Endothelial cell of hepatic sinusoid (primary cell): ENCODE measurements around the gene NANP.
"Not testable (repeated sequence)": the region's sequence is repeated elsewhere in the genome, so short reads cannot be mapped to it uniquely, and the experiment has no call there.

Experiments
- in situ Hi-C: cut with HindIII; loops from 2 replicates; pipeline ENCODE4 v1.10.0; 2017; ENCODE audit warnings: low sequenced_read_pairs

NANP gene

DNA sequence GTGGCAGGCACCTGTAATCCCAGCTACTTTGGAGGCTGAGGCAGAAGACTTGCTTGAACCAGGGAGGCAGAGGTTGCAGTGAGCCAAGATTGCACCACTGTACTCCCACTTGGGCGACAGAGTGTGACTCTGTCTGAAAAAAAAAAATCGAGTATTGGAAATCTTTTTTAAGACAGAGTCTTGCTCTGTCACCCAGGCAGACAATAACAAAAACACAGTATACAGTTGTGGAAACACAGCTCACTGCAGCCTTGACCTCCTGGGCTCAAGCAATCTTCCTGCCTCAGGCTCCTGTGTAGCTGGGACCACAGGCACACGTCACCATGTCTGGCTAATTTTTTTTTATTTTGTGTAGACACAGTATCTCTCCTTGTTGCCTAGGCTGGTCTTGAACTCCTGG, 15.0 kb downstream of the NANP start:
- in situ Hi-C loops, result no loop called here

- in situ Hi-C loops, result no loop called here
Measured at GRCh38 chr20:25606094-25606695, 17.6 kb downstream of the NANP start.

GRCh38 chr20:25605148-25605547, 18.7 kb downstream of the NANP start:
- in situ Hi-C loops, result no loop called here

DNA sequence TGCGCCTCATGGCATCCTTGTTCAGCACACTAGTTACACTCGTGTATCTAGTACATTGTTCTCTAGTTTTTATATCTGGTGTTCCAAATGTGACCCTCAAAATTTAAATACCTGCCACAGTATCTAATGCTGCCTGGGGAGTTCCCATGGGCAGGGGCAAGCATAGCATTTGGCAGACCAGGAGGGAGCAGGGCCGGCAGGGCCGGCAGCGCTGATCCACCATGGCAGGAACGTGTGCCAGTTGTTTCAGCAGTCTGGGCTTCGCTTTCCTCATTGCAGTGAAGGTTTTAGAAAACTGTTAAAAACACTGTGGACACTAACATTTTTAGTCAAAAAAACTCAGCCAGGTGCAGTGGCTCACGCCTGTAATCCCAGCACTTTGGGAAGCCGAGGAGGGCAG, 19.2 kb downstream of the NANP start:
- in situ Hi-C loops, result no loop called here

DNA sequence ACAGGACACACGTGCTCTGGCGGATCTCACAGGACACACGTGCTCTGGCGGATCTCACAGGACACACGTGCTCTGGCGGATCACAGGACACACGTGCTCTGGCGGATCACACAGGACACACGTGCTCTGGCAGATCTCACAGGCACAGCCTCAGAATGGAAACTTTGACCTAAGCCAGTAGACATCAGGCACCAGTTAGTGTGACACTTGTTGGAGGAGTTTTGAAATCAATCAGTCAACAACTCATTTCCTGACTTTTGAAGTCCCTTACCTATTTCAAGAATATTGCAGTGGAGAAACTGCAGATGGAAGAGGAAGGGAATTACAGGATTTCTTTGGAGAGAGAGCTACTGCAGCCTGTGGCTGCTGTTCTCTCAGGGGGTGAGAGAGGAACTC, 20.9 kb downstream of the NANP start:
- in situ Hi-C loops, result not testable (repeated sequence)

GRCh38 chr20:25602191-25602913, 21.5 kb downstream of the NANP start:
- in situ Hi-C loops, result not testable (repeated sequence)

DNA sequence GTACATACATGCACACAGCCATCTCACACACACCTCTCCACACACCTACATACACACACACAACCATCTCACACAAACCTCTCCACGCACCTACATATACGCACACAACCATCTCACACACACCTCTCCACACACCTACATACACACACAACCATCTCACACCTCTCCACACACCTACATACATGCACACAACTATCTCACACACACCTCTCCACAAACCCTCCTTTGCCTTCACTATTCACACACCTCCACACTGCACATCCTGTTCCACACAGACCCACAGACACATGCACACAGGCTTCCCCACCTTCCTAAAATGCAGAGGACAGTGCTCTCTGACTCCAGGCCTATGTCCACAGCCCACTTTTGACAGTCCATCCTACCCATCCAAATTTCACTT, 22.2 kb downstream of the NANP start:
- in situ Hi-C loops, result no loop called here

GRCh38 chr20:25600632-25601031, 23.2 kb downstream of the NANP start:
- in situ Hi-C loops, result no loop called here

GRCh38 chr20:25592135-25592852, 31.5 kb downstream of the NANP start:
- in situ Hi-C loops, result no loop called here

GRCh38 chr20:25590778-25591177, 33.0 kb downstream of the NANP start:
- in situ Hi-C loops, result not testable (repeated sequence)

DNA sequence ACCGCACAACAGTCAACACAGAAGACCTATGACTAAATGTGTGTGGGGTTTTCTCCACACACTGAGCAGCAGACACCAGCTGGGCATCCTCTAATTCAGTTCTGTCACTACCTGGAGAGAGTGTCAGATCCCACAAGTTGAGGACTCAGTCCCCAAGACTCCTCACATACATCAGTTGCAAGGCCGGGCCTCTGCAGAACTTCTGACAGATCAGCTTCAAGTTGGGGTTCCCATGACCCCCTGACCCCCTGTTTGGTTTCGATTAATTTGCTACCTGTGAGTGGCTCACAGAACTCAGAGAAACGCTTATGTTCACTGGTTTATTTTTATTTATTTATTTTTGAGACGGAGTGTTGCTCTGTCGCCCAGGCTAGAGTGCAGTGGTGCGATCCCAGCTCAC, 35.3 kb downstream of the NANP start:
- in situ Hi-C loops, result no loop called here

DNA sequence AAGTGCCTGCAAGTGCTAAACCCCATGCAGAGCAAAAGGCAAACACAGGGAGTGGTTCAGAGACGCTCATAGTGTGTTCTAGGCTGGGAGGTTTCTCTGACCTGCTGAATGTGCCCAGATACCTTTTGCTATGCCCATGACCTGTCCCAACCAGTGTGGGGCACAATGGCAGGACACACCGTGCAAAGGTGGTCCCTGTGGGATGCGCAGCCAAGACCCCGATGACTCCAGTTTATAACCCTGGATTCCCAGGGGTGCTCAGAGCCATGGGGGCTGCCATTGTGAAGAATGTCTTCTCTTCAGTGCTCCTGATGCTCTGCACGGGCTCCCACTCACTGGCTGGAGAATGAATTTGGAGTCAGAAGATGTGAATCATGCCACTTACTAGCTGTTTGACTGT, 36.3 kb downstream of the NANP start:
- in situ Hi-C loops, result no loop called here

DNA sequence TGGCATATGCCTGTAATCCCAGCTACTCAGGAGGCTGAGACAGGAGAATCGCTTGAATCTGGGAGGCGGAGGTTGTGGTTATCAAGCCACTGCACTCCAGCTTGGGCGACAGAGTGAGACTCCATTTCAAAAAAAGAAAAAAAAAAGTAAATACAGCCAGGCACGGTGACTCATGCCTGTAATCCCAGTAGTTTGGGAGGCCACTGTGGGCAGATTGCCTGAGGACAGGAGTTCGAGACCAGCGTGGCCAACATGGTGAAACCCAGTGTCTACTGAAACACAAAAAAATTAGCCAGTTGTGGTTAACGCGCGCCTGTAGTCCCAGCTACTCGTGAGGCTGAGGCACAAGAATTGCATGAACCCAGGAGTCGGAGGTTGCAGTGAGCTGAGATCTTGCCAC, 36.9 kb downstream of the NANP start:
- in situ Hi-C loops, result no loop called here

DNA sequence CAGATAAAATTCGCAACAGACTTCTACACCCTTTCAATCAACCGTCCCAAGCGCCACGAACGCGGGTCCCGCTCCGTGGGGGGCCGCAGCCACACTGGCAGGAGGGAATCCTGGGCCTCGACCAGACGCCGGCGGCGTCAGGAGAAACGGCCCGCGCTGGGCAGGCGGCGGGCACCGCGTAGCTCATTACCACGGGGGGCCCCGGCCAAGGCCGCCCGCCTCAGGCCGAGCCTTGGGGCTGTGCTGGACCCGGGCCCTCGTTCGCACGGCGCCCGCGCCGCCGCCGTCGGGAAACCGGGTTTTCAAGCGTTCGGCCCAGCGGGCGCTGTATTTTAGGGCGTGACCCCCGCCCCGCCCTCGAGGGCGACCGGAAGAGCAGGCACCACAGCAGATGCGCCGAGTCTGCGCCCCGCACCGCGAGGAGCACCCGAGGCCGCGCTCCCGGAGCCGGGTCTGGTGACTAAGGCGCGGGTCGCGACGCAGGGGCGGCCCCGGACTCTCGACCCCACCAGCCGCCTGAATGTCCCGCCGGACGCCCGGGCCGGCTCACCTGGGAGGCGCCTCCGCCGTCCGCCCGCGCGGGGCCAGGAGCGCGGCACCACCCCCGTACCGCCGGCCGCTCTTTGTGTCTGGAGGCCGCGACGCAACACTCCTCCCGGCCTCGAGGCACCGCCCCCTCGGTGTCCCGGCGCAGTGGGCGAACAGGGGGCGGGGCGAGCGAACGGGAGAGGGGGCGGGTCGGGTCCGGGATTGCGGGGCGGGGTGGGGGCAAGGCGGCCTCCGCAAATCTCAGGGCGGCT, 38.7 kb downstream of the NANP start, which contains the start of gene NINL:
NINL (minus strand) TSS at position 627 of the 800 bp plus-strand sequence. CDS start 58,944 bp downstream, outside the sequence.
- in situ Hi-C loops, result no loop called here

- in situ Hi-C loops, result not testable (repeated sequence)
Measured at GRCh38 chr20:25583607-25584006, 40.2 kb downstream of the NANP start.

- in situ Hi-C loops, result no loop called here
Measured at GRCh38 chr20:25580711-25581110, 43.1 kb downstream of the NANP start.

- in situ Hi-C loops, result no loop called here
Measured at GRCh38 chr20:25579081-25579770, 44.6 kb downstream of the NANP start.

DNA sequence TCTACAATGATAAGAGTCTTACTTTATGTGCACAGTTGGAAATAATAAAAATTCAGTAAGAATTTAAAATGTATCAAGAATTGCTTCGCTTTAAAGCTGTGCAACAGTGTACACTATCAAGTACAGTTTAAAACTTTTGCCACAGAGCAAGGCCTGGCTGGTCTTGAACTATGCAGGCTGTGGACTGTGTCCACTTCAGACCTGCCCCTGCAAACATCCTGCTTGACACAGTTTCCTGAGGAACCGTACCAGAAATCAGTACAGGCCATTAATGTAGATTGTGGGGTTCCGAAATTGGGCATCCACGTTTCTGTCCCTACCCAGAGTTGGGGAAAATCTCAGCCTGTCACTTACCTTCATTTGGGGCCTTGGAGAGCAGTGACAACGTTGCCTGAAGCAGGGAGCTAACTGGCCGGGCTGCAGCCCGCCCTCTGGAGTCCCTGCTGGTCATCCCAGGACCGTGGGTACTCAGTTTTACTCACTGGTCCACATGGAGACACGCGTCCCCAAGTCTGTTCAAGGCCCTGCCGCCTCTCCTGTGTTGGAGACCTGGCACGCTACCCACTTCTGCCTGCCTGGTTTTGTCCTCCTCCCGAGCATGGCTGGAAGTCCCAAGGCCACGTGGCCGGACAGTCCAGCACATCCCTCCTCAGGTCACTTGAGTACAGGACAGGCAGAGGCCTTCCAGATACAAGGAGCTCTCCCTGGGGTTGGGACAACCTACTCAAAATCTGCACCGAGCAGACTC, 46.9 kb downstream of the NANP start:
- in situ Hi-C loops, result no loop called here

GRCh38 chr20:25574411-25574810, 49.4 kb downstream of the NANP start:
- in situ Hi-C loops, result no loop called here
